T-helper 1 cell treated with Interleukin-12 subunit alpha and Interleukin-12 subunit beta and Interleukin-4 antibody, amounts not matched to agents 30 μg/mL and 1 μg/mL, for 36 hours (primary cell): ENCODE data around the gene CYP4F11.
"Not testable (repeated sequence)": the region's sequence is repeated elsewhere in the genome, so short reads cannot be mapped to it uniquely, and the experiment has no call there.

Experiments used
- H3K27ac Mint-ChIP-seq: one replicate; pipeline ENCODE4 v1.8.0; 2021; ENCODE audit warnings: mild to moderate bottlenecking, mixed read lengths
- H3K27me3 Mint-ChIP-seq: one replicate; pipeline ENCODE4 v1.8.0; 2021; ENCODE audit warnings: low read depth, mixed read lengths
- H3K36me3 Mint-ChIP-seq: one replicate; pipeline ENCODE4 v1.8.0; 2021; ENCODE audit warnings: low read depth, mixed read lengths
- H3K4me1 Mint-ChIP-seq: one replicate; pipeline ENCODE4 v1.8.0; 2021; ENCODE audit warnings: low read depth, mixed read lengths
- H3K4me3 Mint-ChIP-seq: one replicate; pipeline ENCODE4 v1.8.0; 2021; ENCODE audit warnings: mild to moderate bottlenecking, moderate library complexity, mixed read lengths
- H3K9me3 Mint-ChIP-seq: one replicate; pipeline ENCODE4 v1.8.0; 2021; ENCODE audit warnings: mixed read lengths

The CYP4F11 gene

DNA sequence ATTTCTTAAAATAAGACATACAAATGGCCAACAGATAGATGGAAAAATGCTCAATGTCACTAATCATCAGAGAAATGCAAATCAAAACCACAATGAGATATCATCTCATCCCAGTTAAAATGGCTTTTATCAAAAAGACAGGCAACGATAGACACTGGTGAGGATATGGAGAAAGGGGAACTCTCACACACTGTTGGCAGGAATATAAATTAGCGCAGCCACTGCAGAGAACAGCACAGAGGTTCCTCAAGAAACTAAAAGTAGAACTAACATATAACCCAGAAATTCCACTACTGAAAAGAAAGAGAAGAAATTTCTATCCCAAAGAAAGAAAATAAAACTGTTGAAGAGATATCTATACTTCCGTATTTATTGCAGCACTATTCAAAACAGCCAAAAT, 51.0 kb downstream of the CYP4F11 start:
- H3K4me1 Mint-ChIP-seq, H3K4me3 Mint-ChIP-seq, H3K36me3 Mint-ChIP-seq, H3K27me3 Mint-ChIP-seq, H3K27ac Mint-ChIP-seq, H3K9me3 Mint-ChIP-seq: not testable (repeated sequence)

DNA sequence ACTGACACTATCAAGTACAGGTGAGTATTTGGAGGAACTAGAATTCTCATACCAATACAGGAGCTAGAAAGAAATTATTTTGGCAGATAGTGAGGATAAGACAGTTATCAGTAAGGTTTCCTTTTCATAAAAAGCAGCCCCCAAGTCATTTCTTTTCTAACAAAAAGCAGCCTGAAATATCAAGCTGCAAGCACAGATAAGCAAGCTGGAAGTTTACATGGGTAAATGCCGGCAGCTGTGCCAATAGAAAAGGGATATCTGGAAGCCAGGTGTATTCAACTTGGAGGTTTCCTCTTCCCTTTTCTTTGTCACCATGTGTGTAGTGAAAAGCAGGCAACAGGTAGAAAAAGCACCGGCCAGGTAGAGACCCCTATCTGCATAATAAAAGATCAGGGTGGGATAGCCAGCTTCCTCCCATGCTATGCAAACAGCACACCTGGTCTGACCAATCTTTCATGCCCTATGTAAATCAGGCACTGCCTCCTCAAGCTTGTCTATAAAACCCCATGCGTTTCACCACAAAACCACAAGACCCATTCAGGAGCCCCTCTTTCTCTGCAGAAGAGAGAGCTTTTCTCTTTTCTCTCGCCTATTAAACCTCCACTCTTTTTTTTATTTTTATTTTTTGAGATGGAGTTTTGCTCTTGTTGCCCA, 59.4 kb downstream of the CYP4F11 start:
- Mint-ChIP-seq H3K27me3 (peaks cover 17% of the 10 kb centered on the region), H3K4me1 (peaks cover 4% of the 10 kb centered on the region), H3K9me3 (no peaks in the 10 kb centered on the region), H3K4me3 (no peak overlapping the region), H3K27ac (no peak overlapping the region), H3K36me3 (no peaks in the 10 kb centered on the region)

DNA sequence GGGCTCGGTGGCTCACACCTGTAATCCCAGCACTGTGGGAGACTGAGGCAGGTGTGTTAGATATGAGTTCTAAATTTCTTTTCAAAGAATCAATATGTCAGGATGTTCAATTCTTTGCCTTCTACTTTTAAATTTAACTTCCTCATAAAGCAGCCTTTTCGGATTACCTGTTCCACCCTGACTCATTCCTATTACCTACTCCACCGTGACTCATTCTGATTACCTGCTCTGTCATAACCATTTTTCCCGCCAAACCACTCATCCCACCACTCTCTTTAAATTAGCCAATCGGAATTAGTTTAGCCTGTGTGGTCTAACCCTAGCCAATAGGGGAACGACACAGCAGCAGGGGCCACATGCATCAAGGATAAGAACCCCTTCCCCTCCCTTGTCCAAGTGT, 60.6 kb downstream of the CYP4F11 start:
- not testable (repeated sequence) for H3K9me3 Mint-ChIP-seq, H3K4me3 Mint-ChIP-seq, H3K27ac Mint-ChIP-seq, H3K36me3 Mint-ChIP-seq
- Mint-ChIP-seq H3K4me1 (peaks cover 10% of the 10 kb centered on the region), H3K27me3 (peaks cover 14% of the 10 kb centered on the region)

DNA sequence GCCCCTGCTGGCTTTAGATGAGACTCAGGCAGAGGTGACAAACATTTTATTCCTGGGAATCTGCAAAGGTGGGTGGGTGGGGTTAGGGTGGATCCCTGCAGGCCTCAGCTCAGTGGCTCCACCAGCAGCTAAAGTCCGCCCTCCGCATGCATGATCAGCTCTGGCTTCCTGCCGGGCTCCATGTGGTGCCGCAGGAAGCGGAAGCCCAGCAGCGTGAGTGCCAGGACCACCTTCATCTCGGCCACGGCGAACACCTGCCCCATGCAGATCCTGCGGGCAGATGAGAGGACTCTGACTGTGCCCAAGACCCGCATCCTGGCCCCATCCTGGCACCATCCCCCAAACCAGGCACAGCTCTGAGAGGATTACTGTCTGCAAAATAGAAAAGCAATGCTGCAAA, 62.8 kb downstream of the CYP4F11 start:
- H3K9me3 Mint-ChIP-seq, result no peaks in the 10 kb centered on the region
- peak overlapping the region; percentile 53 for H3K4me3 Mint-ChIP-seq
- no peaks in the 10 kb centered on the region for H3K36me3 Mint-ChIP-seq
- peaks cover 10% of the 10 kb centered on the region for H3K4me1 Mint-ChIP-seq
- H3K27ac Mint-ChIP-seq, result no peak overlapping the region
- peaks cover 13% of the 10 kb centered on the region for H3K27me3 Mint-ChIP-seq

DNA sequence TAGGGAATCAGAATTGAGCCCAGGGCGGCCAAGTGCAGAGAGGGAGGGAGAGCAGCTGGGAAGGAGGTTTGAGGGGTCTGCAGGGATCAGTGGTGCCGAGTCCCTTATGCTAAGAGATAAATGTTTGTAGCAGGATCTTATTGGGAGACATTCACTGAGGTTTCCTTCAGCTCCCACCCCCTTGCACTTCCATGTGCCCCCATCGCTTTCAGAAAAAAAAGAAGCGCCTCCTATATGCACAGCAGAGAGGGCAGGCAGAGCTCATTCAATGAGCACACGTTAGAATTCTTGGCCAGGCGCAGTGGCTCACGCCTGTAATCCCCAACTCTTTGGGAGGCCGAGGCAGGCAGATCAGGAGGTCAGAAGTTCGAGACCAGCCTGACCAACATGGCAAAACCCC, 64.5 kb downstream of the CYP4F11 start:
- Mint-ChIP-seq H3K27ac (no peak overlapping the region), H3K4me1 (peaks cover 10% of the 10 kb centered on the region), H3K36me3 (no peaks in the 10 kb centered on the region), H3K9me3 (no peaks in the 10 kb centered on the region), H3K4me3 (no peak overlapping the region), H3K27me3 (peaks cover 5% of the 10 kb centered on the region)

DNA sequence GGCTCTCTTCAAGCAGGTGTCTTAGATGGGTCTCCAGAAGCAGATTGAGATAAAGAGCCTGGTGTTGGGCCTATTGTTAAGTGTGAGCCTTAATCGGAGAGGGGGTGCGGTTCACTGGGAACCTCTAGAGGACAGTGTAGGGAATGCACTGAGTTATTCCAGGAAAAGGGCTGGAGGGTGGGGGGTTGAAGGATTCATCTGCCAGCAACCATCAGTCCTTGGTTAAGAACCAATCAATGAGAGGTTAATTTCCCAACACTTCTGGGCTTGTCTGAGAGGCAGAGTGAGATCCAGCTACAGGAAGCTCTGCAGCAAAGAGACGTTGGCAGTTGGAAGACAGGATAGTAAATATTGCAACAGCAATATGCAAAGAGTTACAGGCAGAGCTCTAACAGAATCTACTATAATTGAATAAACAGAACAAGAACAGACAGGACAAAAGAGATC, 65.2 kb downstream of the CYP4F11 start:
- no peak overlapping the region for H3K4me3 Mint-ChIP-seq
- no peak overlapping the region for H3K27ac Mint-ChIP-seq

DNA sequence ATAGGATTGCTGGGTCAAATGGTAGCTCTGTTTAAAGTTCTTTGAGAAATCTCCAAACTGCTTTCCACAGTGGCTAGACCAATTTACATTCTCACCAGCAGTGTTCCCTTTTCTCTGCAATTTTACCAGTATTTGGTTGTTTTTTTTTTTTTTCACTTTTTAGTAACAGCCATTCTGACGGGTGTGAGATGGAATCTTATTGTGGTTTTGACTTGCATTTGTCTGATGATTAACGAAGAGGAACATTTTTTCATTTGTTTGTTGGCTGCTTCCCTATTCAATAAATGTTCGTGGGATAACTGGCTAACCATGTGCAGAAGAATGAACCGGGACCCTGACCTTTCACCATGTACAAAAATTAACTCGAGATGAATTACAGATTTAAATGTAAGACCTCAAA, 67.7 kb downstream of the CYP4F11 start:
- H3K4me3 Mint-ChIP-seq, result no peak overlapping the region
- H3K27me3 Mint-ChIP-seq, result no peaks in the 10 kb centered on the region
- no peak overlapping the region for H3K27ac Mint-ChIP-seq
- no peaks in the 10 kb centered on the region for H3K36me3 Mint-ChIP-seq
- no peaks in the 10 kb centered on the region for H3K9me3 Mint-ChIP-seq
- peaks cover 7% of the 10 kb centered on the region for H3K4me1 Mint-ChIP-seq

More for the DNA sequence above, 65.2 kb downstream of the CYP4F11 start:
- H3K4me1 Mint-ChIP-seq, result peaks cover 10% of the 10 kb centered on the region
- H3K27me3 Mint-ChIP-seq, result peaks cover 5% of the 10 kb centered on the region
- H3K9me3 Mint-ChIP-seq, result no peaks in the 10 kb centered on the region
- no peaks in the 10 kb centered on the region for H3K36me3 Mint-ChIP-seq

DNA sequence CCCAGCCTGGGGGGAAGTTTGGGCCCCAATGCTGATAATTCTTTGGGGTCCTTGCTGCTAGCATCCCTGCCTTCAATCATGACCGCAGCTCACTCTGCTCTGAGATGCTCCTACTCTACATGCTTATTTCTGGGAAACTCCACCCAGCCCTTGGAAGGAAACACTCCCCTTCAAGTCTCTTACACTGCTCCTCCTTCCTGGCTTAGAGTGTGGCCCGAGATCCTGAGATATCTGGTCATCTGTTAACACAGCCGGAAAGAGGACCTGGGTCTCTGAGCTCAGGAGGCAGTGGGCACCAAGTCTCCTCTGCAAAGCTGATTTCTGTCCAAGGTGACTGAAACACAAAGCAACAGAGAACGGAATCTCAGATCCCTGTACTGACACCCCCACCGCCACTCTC, 69.5 kb downstream of the CYP4F11 start:
- no peak overlapping the region for H3K4me3 Mint-ChIP-seq
- no peaks in the 10 kb centered on the region for H3K27me3 Mint-ChIP-seq
- no peaks in the 10 kb centered on the region for H3K36me3 Mint-ChIP-seq
- peaks cover 6% of the 10 kb centered on the region for H3K4me1 Mint-ChIP-seq
- no peak overlapping the region for H3K27ac Mint-ChIP-seq
- H3K9me3 Mint-ChIP-seq, result no peaks in the 10 kb centered on the region

DNA sequence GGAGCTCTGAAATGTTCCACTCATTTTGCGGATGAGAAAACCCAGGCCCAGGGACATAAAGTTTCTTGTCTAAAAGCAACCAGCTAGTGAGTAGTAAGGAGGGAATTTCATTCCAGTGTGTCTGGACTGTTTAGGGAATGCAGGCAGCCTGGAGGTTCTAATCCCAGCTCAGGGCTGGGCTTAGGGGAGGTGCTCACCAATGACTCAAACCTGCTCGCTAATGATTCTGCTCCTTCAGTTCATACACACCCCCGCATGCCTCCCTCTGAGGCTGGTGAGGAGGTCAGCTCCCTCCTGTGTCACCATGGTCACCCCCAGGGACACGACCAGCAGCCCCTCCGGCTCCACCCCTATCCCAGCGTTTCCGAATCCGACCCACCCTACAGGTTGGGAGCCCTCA, 71.1 kb downstream of the CYP4F11 start:
- H3K36me3 Mint-ChIP-seq, result no peaks in the 10 kb centered on the region
- H3K27me3 Mint-ChIP-seq, result no peaks in the 10 kb centered on the region
- H3K4me1 Mint-ChIP-seq, result no peaks in the 10 kb centered on the region
- H3K4me3 Mint-ChIP-seq, result no peak overlapping the region
- H3K27ac Mint-ChIP-seq, result no peak overlapping the region
- H3K9me3 Mint-ChIP-seq, result no peaks in the 10 kb centered on the region

DNA sequence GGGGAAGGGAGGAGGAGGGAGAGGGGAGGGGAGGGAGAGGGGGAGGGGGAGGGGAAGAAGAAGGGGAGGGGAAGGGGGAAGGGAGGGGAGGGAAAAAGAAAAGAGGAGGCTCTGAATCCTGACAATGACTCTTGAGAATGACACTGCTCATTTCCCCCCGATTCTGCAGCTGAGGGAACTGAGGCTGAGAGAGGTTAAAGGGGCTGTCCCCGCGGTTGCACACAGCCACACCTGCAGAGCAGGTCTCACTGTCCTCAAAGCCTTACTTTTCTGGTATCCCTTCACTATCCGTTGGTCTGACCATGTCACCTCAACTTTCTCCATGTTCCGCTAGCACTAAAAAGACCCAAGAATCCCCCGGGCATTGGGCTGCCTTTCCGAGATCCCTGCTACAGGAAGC, 71.9 kb downstream of the CYP4F11 start:
- Mint-ChIP-seq H3K27ac (no peak overlapping the region), H3K36me3 (no peaks in the 10 kb centered on the region), H3K4me1 (no peaks in the 10 kb centered on the region), H3K4me3 (no peak overlapping the region), H3K27me3 (no peaks in the 10 kb centered on the region), H3K9me3 (no peaks in the 10 kb centered on the region)
